Parathyroid adenoma (tissue), 2 donors: ENCODE measurements around the gene TSPAN4.

Experiments
- H2AFZ ChIP-seq: fragments of 300-600 bp; sonication (generic); one replicate; pipeline ENCODE4 v1.7.0; 2017; ENCODE audit warnings: antibody characterized with exemption, mild to moderate bottlenecking
- H3K27ac ChIP-seq: fragments of 300-600 bp; sonication (generic); one replicate; pipeline ENCODE4 v1.7.0; 2017
- H3K27me3 ChIP-seq: fragments of 300-600 bp; sonication (generic); one replicate; pipeline ENCODE4 v1.7.0; 2017; ENCODE audit warnings: low read length; ENCODE audit not compliant: control insufficient read depth, insufficient read depth
- H3K36me3 ChIP-seq: fragments of 300-600 bp; sonication (generic); one replicate; pipeline ENCODE4 v1.7.0; 2017; ENCODE audit warnings: low read length; ENCODE audit not compliant: control insufficient read depth, insufficient read depth
- H3K4me1 ChIP-seq: fragments of 300-600 bp; sonication (generic); one replicate; pipeline ENCODE4 v1.7.0; 2017; ENCODE audit warnings: control low read depth
- H3K4me2 ChIP-seq: fragments of 300-600 bp; sonication (generic); one replicate; pipeline ENCODE4 v1.7.0; 2017; ENCODE audit warnings: low read length
- H3K4me3 ChIP-seq: fragments of 300-600 bp; sonication (generic); one replicate; pipeline ENCODE4 v1.7.0; 2017; ENCODE audit warnings: low read depth, low read length
- H3K79me2 ChIP-seq: fragments of 300-600 bp; sonication (generic); one replicate; pipeline ENCODE4 v1.7.0; 2017; ENCODE audit warnings: control low read depth
- H3K9ac ChIP-seq: fragments of 300-600 bp; sonication (generic); one replicate; pipeline ENCODE4 v1.7.0; 2017; ENCODE audit warnings: mild to moderate bottlenecking
- H3K9me3 ChIP-seq: fragments of 300-600 bp; sonication (generic); one replicate; pipeline ENCODE4 v1.7.0; 2017; ENCODE audit warnings: low read length; ENCODE audit not compliant: control insufficient read depth
- TF ChIP-seq, protein P1 (sequence below): fragments of 300-600 bp; sonication (generic); IDR thresholded peaks from one replicate; pipeline ENCODE4 v1.7.0; 2017; ENCODE audit warnings: antibody characterized with exemption, mild to moderate bottlenecking
- donor health status: primary hyperparathyroidism.

The TSPAN4 gene

DNA sequence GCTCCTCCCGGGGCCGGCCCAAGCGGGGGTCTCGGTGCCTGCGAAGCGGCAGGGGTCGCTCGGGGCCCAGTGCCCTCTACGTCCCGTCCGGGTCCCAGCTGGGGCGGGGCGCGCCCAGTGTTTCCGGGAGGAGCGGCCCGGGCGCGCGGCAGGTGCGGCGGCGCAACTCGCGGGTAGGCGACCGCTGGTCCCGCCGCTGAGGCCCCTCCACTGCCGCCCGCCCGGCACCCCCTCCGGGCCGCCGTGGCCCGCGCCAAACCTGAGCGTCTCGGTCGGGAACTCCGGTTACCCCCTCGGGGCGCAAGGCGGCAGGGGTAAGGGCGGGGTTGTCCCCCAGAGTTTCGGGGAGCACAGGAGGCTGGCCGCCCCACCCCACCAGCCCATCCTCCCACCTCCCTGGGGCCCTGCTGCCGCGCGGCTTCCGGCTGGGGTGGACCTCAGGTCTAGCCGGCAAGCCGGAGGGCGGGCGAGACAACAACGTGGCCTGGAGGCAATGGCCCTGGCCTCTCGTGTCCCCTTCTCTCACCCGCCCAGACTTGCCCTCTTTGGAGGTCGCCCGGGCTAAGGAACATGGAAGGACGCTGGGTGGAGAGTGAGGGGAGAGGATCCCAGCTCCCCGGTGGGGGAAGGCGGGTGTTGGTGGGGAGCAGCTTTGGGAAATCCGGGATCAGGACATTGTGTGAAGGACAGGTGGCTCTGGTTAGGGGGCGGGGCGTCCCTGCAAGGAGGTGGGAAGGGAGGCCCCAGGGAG is 15.3 kb upstream of the TSPAN4 start:
- TF ChIP-seq, protein P1, sequence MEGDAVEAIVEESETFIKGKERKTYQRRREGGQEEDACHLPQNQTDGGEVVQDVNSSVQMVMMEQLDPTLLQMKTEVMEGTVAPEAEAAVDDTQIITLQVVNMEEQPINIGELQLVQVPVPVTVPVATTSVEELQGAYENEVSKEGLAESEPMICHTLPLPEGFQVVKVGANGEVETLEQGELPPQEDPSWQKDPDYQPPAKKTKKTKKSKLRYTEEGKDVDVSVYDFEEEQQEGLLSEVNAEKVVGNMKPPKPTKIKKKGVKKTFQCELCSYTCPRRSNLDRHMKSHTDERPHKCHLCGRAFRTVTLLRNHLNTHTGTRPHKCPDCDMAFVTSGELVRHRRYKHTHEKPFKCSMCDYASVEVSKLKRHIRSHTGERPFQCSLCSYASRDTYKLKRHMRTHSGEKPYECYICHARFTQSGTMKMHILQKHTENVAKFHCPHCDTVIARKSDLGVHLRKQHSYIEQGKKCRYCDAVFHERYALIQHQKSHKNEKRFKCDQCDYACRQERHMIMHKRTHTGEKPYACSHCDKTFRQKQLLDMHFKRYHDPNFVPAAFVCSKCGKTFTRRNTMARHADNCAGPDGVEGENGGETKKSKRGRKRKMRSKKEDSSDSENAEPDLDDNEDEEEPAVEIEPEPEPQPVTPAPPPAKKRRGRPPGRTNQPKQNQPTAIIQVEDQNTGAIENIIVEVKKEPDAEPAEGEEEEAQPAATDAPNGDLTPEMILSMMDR, result no peak
- Histone ChIP-seq H3K36me3 (no peaks in the 10 kb centered on the region), H3K4me1 (peaks cover under 1% of the 10 kb centered on the region)

DNA sequence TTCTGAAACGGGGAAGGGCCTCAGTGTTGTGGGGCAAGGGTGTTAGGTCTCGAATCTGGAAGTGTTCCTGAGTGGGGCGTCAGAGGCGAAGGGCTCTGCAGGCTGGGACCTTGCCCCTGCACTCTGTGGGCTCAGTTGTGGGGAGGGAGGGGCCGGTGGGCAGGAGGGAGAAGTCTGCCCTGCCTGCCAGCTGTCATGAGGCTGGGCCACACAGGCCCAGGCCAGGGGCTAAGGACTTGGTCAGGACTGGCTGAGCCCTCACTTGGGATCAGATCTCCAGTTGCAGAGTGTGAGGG is 14.8 kb upstream of the TSPAN4 start, which contains the start of gene CRACR2B:
Gene CRACR2B (plus strand): TSS at position 23 of the 296 bp plus-strand sequence. CDS start 689 bp downstream, outside the sequence.
- no peaks in the 10 kb centered on the region for H3K36me3 ChIP-seq
- no peak within 1 kb of the TSS for H3K27ac ChIP-seq
- no peaks in the 10 kb centered on the region for H3K79me2 ChIP-seq
- H2AFZ ChIP-seq, result peak within 1 kb of the TSS; percentile 63
- H3K27me3 ChIP-seq, result no peaks in the 10 kb centered on the region
- peaks cover 2% of the 10 kb centered on the region for H3K4me1 ChIP-seq
- peak within 1 kb of the TSS; percentile 49 for H3K4me3 ChIP-seq
- H3K4me2 ChIP-seq, result peak within 1 kb of the TSS; percentile 77
- TF ChIP-seq, protein P1, result no peak
- H3K9me3 ChIP-seq, result no peaks in the 10 kb centered on the region
- no peak within 1 kb of the TSS for H3K9ac ChIP-seq

More for the DNA sequence above, 15.3 kb upstream of the TSPAN4 start:
- H3K9me3 ChIP-seq, result no peaks in the 10 kb centered on the region
- H3K4me3 ChIP-seq, result peak overlapping the region; percentile 49
- peak overlapping the region; percentile 63 for H2AFZ ChIP-seq
- no peak overlapping the region for H3K27ac ChIP-seq
- H3K27me3 ChIP-seq, result no peaks in the 10 kb centered on the region
- H3K4me2 ChIP-seq, result peak overlapping the region; percentile 77
- H3K79me2 ChIP-seq, result no peaks in the 10 kb centered on the region
- H3K9ac ChIP-seq, result no peak overlapping the region

DNA sequence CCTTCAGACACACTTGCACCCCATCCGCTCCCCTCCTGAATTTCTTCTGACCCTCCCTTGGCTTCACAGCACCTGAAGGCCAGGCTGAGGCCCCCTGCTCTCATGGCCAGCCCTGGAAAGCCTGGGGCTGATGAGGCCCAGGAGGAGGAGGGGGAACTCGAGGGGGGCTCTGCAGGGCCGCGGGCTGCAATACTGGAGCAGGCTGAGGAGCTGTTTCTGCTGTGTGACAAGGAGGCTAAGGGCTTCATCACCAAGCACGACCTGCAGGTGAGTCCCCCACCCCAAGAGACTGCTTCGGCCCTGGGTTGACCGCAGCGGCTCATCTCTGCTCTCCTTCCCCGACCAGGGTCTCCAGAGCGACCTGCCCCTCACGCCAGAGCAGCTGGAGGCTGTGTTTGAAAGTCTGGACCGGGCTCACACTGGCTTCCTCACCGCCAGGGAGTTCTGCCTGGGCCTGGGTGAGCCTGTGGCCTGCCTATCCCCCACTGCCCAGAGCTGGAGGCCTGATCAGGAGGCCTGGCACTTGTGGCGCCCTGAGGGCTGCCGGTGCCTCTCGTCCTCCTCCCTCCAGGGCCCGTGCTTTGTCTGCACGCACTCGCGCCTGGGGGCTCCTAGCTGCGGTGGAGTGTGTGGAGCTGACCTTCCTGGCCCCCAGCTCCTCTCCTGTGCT is 14.0 kb upstream of the TSPAN4 start:
- H3K4me1 ChIP-seq, result peaks cover 2% of the 10 kb centered on the region
- H3K36me3 ChIP-seq, result no peaks in the 10 kb centered on the region
- no peak overlapping the region for H3K9ac ChIP-seq
- no peak overlapping the region for H3K4me3 ChIP-seq
- no peak overlapping the region for H3K27ac ChIP-seq
- TF ChIP-seq, protein P1, result no peak
- H2AFZ ChIP-seq, result no peak overlapping the region
- H3K9me3 ChIP-seq, result no peaks in the 10 kb centered on the region
- H3K27me3 ChIP-seq, result no peaks in the 10 kb centered on the region
- H3K79me2 ChIP-seq, result no peaks in the 10 kb centered on the region
- no peak overlapping the region for H3K4me2 ChIP-seq

DNA sequence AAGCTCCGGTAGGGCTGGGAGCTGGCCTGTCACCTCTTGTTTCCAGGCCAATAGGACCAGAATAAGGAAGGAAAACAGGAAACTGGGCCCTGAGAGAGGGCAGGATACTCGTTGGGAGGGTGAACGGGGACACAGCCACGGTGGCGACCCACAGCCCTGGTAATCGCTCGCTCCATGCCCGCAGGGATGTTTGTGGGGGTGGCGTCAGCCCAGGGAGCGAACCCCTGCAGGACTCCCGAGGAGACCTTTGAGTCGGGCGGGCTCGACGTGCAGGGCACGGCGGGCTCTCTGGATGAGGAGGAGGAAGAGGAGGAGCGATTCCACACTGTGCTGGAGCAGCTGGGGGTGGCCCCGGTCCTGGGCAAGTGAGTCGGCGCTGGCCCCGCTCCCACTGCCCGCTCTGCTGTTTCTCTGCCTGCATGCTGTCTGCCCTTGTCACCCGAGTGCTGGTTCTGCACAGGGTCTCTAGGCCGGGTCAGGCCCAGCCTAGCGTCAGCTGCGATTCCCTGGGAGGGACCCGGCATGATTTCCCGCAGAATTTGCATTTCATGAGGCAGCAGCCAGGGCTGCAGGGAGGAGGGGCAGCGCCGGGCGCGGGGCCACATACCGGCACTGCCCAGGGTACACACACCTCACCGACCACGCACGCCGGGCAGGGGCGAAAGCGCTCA is 13.3 kb upstream of the TSPAN4 start:
- H2AFZ ChIP-seq, result no peak overlapping the region
- H3K36me3 ChIP-seq, result no peaks in the 10 kb centered on the region
- no peaks in the 10 kb centered on the region for H3K79me2 ChIP-seq
- H3K9me3 ChIP-seq, result no peaks in the 10 kb centered on the region
- H3K4me1 ChIP-seq, result peaks cover 2% of the 10 kb centered on the region
- H3K4me2 ChIP-seq, result peak overlapping the region; percentile 57
- TF ChIP-seq, protein P1, result no peak
- no peaks in the 10 kb centered on the region for H3K27me3 ChIP-seq
- H3K4me3 ChIP-seq, result peak overlapping the region; percentile 22
- H3K9ac ChIP-seq, result no peak overlapping the region
- H3K27ac ChIP-seq, result no peak overlapping the region
